Measurements from ENCODE around the gene PLA2G3. TPM values are rescaled to one million over a fixed set of nuclear protein-coding genes. Genes with fewer than 3 reads are reported as not detected.
A peak's percentile ranks its signal among the peaks of the same experiment; 100 is the strongest.

Gene PLA2G3
- polyA plus RNA-seq, 1 experiment: 0.10 TPM

- Histone ChIP-seq H3K27me3 (ENCODE audit: control insufficient read depth, insufficient read depth, low read length) (no peaks in the 10 kb centered on the region), H3K27ac (ENCODE audit: low read depth, low read length) (peak overlapping the region; percentile 98), H3K4me3 (ENCODE audit: low read depth, low read length) (no peak overlapping the region), H3K9me3 (ENCODE audit: control insufficient read depth, insufficient read depth, low read length) (peaks cover 6% of the 10 kb centered on the region; the same call in 1 of the 2 replicates)
- no peak for DNase-seq (ENCODE audit: low read depth, low spot score)
- POLR2A ChIA-PET: interaction anchor here (0.6 to 2.1 kb wide), 8 partner anchors 9 to 678 kb away, joined by 4 to 18 read pairs (median 6); partner anchors contain the start of genes MORC2, MTFP1, SMTN and TUG1
- CTCF ChIA-PET: interaction anchor here (0.9 kb wide), 1 partner anchor 340 kb away, joined by 3 read pairs; no protein-coding TSS in a partner anchor
- no peak for TF ChIP-seq CTCF (IDR thresholded peaks at IDR 0.05; ENCODE audit: low read depth, low read length)
These were observed 37.2 kb downstream of the PLA2G3 start for GRCh38 chr22:31103111-31103510.

- peak overlapping the region; percentile 98 for H3K27ac ChIP-seq (ENCODE audit: low read depth, low read length)
- no peak overlapping the region for H3K4me3 ChIP-seq (ENCODE audit: low read depth, low read length)
- CTCF ChIA-PET: interaction anchor here (0.6 to 1.2 kb wide), 4 partner anchors 18 to 339 kb away, joined by 3 to 4 read pairs (median 4); no protein-coding TSS in a partner anchor
- POLR2A ChIA-PET: interaction anchor here (0.6 to 2.1 kb wide), 13 partner anchors 8 to 677 kb away, joined by 3 to 18 read pairs (median 6); partner anchors contain the start of genes MORC2, MTFP1, PIK3IP1 and RNF185
- H3K27me3 ChIP-seq (ENCODE audit: control insufficient read depth, insufficient read depth, low read length): no peaks in the 10 kb centered on the region
- TF ChIP-seq CTCF (IDR thresholded peaks at IDR 0.05; ENCODE audit: low read depth, low read length): no peak
- peaks cover 6% of the 10 kb centered on the region; the same call in 1 of the 2 replicates for H3K9me3 ChIP-seq (ENCODE audit: control insufficient read depth, insufficient read depth, low read length)
- DNase-seq (ENCODE audit: low read depth, low spot score): peak; percentile 95
These were observed 37.7 kb downstream of the PLA2G3 start for GRCh38 chr22:31102441-31103081.

- H3K27ac ChIP-seq (ENCODE audit: low read depth, low read length): peak overlapping the region; percentile 31
- H3K4me3 ChIP-seq (ENCODE audit: low read depth, low read length): no peak overlapping the region
- no peak for DNase-seq (ENCODE audit: low read depth, low spot score)
- ChIA-PET POLR2A (interaction anchor here (0.6 to 2.1 kb wide), 2 partner anchors 8 to 12 kb away, joined by 3 to 15 read pairs; no protein-coding TSS in a partner anchor), CTCF (interaction anchor here (0.7 kb wide), 1 partner anchor 172 kb away, joined by 4 read pairs; no protein-coding TSS in a partner anchor)
- TF ChIP-seq CTCF (IDR thresholded peaks at IDR 0.05; ENCODE audit: low read depth, low read length): no peak
- no peaks in the 10 kb centered on the region for H3K27me3 ChIP-seq (ENCODE audit: control insufficient read depth, insufficient read depth, low read length)
- no peaks in the 10 kb centered on the region; the same call in 1 of the 2 replicates for H3K9me3 ChIP-seq (ENCODE audit: control insufficient read depth, insufficient read depth, low read length)
These were observed 39.4 kb downstream of the PLA2G3 start for GRCh38 chr22:31100762-31101525.

DNA sequence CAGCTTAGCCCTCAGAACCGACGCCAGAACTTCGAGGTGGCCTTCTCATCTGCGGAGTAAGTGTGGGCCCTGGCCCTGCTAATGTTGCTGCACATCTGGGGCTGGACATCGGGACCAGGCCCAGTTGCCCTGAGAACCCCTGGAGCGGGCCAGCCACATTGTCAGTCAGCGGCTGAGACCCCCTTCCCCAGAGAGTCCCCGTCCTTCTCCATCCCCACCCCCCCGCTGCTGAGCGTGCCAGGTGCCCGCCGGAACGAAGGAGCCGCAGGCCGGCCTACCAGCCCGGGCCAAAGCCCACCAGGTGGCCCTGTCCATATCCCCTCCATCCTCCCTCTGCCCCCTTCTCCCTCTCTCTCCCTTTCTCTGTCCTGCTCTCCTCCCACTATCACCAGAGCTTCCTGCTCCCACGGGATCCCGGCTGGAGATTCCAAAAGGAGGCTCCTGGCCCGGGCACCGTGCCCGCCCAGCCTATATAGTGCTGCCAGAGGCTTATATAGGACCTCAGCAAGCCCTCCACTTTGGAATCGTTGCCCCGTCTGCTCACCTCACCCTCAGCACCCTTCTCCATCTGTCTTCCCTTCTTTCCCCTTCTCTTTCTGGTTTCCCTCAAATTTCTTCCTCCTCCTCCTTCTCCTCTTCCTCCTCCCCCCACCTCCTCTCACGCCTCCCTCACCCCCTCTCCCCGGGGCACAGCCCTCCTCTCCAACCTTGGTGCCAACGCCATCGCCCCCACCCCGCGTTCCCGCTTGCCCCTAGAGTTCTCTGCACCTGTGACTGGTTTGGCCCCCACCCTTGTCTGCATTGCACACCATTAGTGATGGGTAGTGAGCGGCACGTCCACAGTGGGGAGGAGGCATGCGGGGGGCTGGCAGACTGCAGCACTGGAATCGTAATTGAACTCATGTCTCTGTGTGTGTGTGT is 40.2 kb downstream of the PLA2G3 start:
- ChIA-PET CTCF (interaction anchor here (0.9 to 1.4 kb wide), 2 partner anchors 8 to 152 kb away, joined by 3 to 5 read pairs; partner anchors contain the start of gene SELENOM), POLR2A (interaction anchor here (1.3 to 2.0 kb wide), 2 partner anchors 7 to 15 kb away, joined by 4 to 7 read pairs; partner anchors contain the start of gene SELENOM)
- H3K4me3 ChIP-seq (ENCODE audit: low read depth, low read length): no peak overlapping the region
- no peak for TF ChIP-seq CTCF (IDR thresholded peaks at IDR 0.05; ENCODE audit: low read depth, low read length)
- DNase-seq (ENCODE audit: low read depth, low spot score): no peak
- H3K9me3 ChIP-seq (ENCODE audit: control insufficient read depth, insufficient read depth, low read length): no peaks in the 10 kb centered on the region; the same call in 1 of the 2 replicates
- peak overlapping the region; percentile 47 for H3K27ac ChIP-seq (ENCODE audit: low read depth, low read length)
- no peaks in the 10 kb centered on the region for H3K27me3 ChIP-seq (ENCODE audit: control insufficient read depth, insufficient read depth, low read length)

All from AG04450 (cell line).